ENCODE data around the gene SUSD5. TPM values are rescaled to one million over a fixed set of nuclear protein-coding genes. Genes with fewer than 3 reads are reported as not detected.

Gene SUSD5
- total RNA-seq, 1 experiment from 2014 or later = 4.9 TPM

DNA sequence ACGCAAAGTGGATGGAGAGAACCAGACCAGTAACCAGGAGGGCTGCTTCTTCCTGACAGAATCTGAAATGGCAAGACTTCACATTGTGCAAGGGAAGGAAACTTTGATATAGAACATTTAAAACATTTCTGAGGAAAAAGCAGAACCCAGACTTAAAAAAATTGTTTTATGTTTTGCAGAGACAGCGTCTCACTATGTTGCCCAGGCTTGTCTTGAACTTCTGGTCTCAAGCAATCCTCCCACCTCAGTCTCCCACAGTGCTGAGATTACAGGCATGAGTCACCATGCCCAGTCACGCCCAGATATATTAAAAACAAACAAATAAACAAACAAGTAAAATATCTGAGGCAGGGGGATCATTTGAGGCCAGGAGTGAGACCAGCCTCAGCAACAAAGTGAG is 58.6 kb downstream of the SUSD5 start:
- no peak overlapping the region; a peak in 1 of 7 replicates for H3K27ac Mint-ChIP-seq
- no peak overlapping the region for H2BK12ac ChIP-seq (ENCODE audit: insufficient read length, low read depth, low read length)
- H2BK5ac ChIP-seq (ENCODE audit: insufficient read length, low read length) = no peak overlapping the region
- no peak overlapping the region for H2AK5ac ChIP-seq (ENCODE audit: insufficient read length, low read length)
- no peak overlapping the region for H2BK120ac ChIP-seq (ENCODE audit: low read depth, low read length, poor library complexity, severe bottlenecking)
- no peak overlapping the region for H4K8ac ChIP-seq (replicated peaks; ENCODE audit: insufficient read length, low read depth, low read length)
- no peaks in the 10 kb centered on the region for H3K27me3 ChIP-seq (ENCODE audit: insufficient read depth, low read length)
- no peak overlapping the region for H3K4ac ChIP-seq (ENCODE audit: low read depth, low read length)
- H2BK15ac ChIP-seq (ENCODE audit: low read depth, low read length) = no peak overlapping the region
- no peak overlapping the region for H4K5ac ChIP-seq (ENCODE audit: insufficient read length, low read depth, low read length)
- no peak overlapping the region for H3K18ac ChIP-seq (ENCODE audit: insufficient read length, low read depth, low read length)
- no peak overlapping the region for H3K4me2 ChIP-seq (ENCODE audit: insufficient read depth, insufficient read length, low read length)
- H3K27ac ChIP-seq (ENCODE audit: insufficient read length, low read depth, low read length) = no peak overlapping the region
- H3K27me3 Mint-ChIP-seq (ENCODE audit: low read depth) = no peaks in the 10 kb centered on the region
- no peak overlapping the region for H3K9ac ChIP-seq (ENCODE audit: extremely low read depth, insufficient read length, low read length)
- no peak for DNase-seq
- peaks cover 4% of the 10 kb centered on the region in 2 experiments; a peak in 2 of 4 replicates for H3K4me1 Mint-ChIP-seq
- no peak overlapping the region for H3T11ph ChIP-seq (ENCODE audit: low read length)
- H3K9me3 ChIP-seq (ENCODE audit: control insufficient read depth, low read depth, low read length) = no peaks in the 10 kb centered on the region
- H4K91ac ChIP-seq (ENCODE audit: insufficient read length, low read depth, low read length) = no peak overlapping the region
- no peak overlapping the region for H2AFZ ChIP-seq (ENCODE audit: low read length)
- TF ChIP-seq, protein P1, sequence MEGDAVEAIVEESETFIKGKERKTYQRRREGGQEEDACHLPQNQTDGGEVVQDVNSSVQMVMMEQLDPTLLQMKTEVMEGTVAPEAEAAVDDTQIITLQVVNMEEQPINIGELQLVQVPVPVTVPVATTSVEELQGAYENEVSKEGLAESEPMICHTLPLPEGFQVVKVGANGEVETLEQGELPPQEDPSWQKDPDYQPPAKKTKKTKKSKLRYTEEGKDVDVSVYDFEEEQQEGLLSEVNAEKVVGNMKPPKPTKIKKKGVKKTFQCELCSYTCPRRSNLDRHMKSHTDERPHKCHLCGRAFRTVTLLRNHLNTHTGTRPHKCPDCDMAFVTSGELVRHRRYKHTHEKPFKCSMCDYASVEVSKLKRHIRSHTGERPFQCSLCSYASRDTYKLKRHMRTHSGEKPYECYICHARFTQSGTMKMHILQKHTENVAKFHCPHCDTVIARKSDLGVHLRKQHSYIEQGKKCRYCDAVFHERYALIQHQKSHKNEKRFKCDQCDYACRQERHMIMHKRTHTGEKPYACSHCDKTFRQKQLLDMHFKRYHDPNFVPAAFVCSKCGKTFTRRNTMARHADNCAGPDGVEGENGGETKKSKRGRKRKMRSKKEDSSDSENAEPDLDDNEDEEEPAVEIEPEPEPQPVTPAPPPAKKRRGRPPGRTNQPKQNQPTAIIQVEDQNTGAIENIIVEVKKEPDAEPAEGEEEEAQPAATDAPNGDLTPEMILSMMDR (conservative IDR thresholded peaks at IDR 0.05) = no peak
- no peak overlapping the region for H3K4me3 Mint-ChIP-seq
- WGBS (ENCODE audit: extremely low coverage, insufficient read length, low lambda C conversion rate) = no CpG with 5 or more reads among the region's 3 CpGs
- H3K79me1 ChIP-seq (ENCODE audit: insufficient read depth, low read depth, low read length, poor library complexity, severe bottlenecking) = no peaks in the 10 kb centered on the region
- no peak overlapping the region for H3K23ac ChIP-seq (ENCODE audit: insufficient read length, low read depth, low read length)
- no peak overlapping the region for H3K14ac ChIP-seq (ENCODE audit: insufficient read depth, low read length)
- H3K36me3 Mint-ChIP-seq (ENCODE audit: insufficient read depth in 1 of 3, low read depth in 3 of 3) = no peaks in the 10 kb centered on the region
- H3K23me2 ChIP-seq (ENCODE audit: insufficient read length, low read depth, low read length, poor library complexity, severe bottlenecking) = no peaks in the 10 kb centered on the region
- H3K9me3 Mint-ChIP-seq = no peaks in the 10 kb centered on the region
- H3K4me1 ChIP-seq (ENCODE audit: insufficient read depth, low read length) = no peaks in the 10 kb centered on the region
- no peak overlapping the region for H2BK20ac ChIP-seq (ENCODE audit: low read depth, low read length, poor library complexity, severe bottlenecking)
- H3K79me2 ChIP-seq (ENCODE audit: insufficient read depth, low read length) = no peaks in the 10 kb centered on the region
- H4K20me1 ChIP-seq (ENCODE audit: control insufficient read depth, insufficient read depth, insufficient read length) = no peaks in the 10 kb centered on the region
- H3K56ac ChIP-seq (ENCODE audit: insufficient read length, low read depth, low read length) = no peak overlapping the region
